Transverse colon (tissue), 4 donors: ENCODE results near the gene SZT2. TPM values are rescaled to one million over a fixed set of nuclear protein-coding genes. Genes with fewer than 3 reads are reported as not detected.

ENCODE experiments used
- DNase-seq: peaks from one replicate; pipeline ENCODE4 v3.0.0-alpha.2; 2019
- H3K27ac ChIP-seq, 4 donors: fragments of 200-600 bp; sonication (generic); 2 replicates each; pipeline ENCODE4 v1.5.1; 2016 to 2018; ENCODE audit warnings: inconsistent platforms in 4 of 4
- H3K27me3 ChIP-seq: fragments of 200-600 bp; sonication (generic); 2 replicates; pipeline ENCODE4 v1.5.1; 2017; ENCODE audit warnings: inconsistent platforms
- H3K36me3 ChIP-seq, 4 donors: fragments of 200-600 bp; sonication (generic); 2 replicates each; pipeline ENCODE4 v1.5.1; 2017 to 2019; ENCODE audit warnings: inconsistent platforms in 4 of 4
- H3K4me1 ChIP-seq, 4 donors: fragments of 200-600 bp; sonication (generic); 2 replicates each; pipeline ENCODE4 v1.5.1; 2017 to 2020; ENCODE audit warnings: inconsistent platforms in 4 of 4
- H3K4me3 ChIP-seq, 4 donors: fragments of 200-600 bp; sonication (generic); 1 replicate in 1 of 4; 2 replicates in 3 of 4; pipeline versions ENCODE4 v1.5.1 to v1.6.1; 2017 to 2019; ENCODE audit warnings: inconsistent platforms in 4 of 4
- H3K9me3 ChIP-seq, 2 donors: fragments of 200-600 bp; sonication (generic); 2 replicates each; pipeline ENCODE4 v1.5.1; 2017 to 2019; ENCODE audit warnings: inconsistent platforms in 2 of 2
- EP300 ChIP-seq: sonication (generic); formaldehyde crosslinking; IDR thresholded peaks from one replicate; pipeline ENCODE4 v1.6.1; 2017; ENCODE audit warnings: antibody characterized with exemption, low read depth
- POLR2A ChIP-seq: fragments of 450-650 bp; IDR thresholded peaks from one replicate; pipeline ENCODE4 v1.6.1; 2016; ENCODE audit warnings: antibody characterized with exemption, mild to moderate bottlenecking, moderate library complexity
- POLR2AphosphoS5 ChIP-seq, 3 donors: sonication (generic); formaldehyde crosslinking; IDR thresholded peaks; one replicate each; pipeline ENCODE4 v1.6.1; 2016; ENCODE audit warnings: antibody characterized with exemption in 3 of 3
- WGBS, 2 donors: methylation state at CpG; one replicate each; pipeline ENCODE4 v1.1.5; 2018; ENCODE audit warnings: low coverage in 1 of 2; 5-methylcytosine and 5-hydroxymethylcytosine counted together
- in situ Hi-C, 4 donors: fragments of 200-750 bp; cut with MboI; loops; one replicate each; pipeline versions ENCODE4 v1.15.0 to v1.15.1; 2017; ENCODE audit warnings: low sequenced_read_pairs in 3 of 4, low pct_ligation_motif_present in 1 of 4, low pct_unique_long_range_greater_than_20kb in 1 of 4
- intact Hi-C: fragments of 100-400 bp; cut with DNase I; formaldehyde crosslinking; loops from one replicate; pipeline ENCODE4 v1.15.1; 2023; ENCODE audit warnings: low total_unique reads
- total RNA-seq, 4 donors: library from RNA; depleted of rRNA; stranded (reverse); fragments of >200 nt; gene quantifications; one replicate each; pipeline ENCODE4 v1.1.0, GENCODE V29; 2016
- TF ChIP-seq, protein P1 (sequence below), 5 experiments: fragments of 200-600 bp in 3 of 5; fragments of 450-650 bp in 2 of 5; sonication (generic) in 3 of 5; IDR thresholded peaks; 1 replicate in 2 of 5; 2 replicates in 3 of 5; pipeline ENCODE4 v1.5.1; 2016 to 2017; ENCODE audit warnings: antibody characterized with exemption in 5 of 5, inconsistent platforms in 3 of 5, mild to moderate bottlenecking in 2 of 5, moderate library complexity in 1 of 5

Gene SZT2
- total RNA-seq, 4 donors from 2014 or later, result 43.1 to 106 (median 82.2) TPM

DNA sequence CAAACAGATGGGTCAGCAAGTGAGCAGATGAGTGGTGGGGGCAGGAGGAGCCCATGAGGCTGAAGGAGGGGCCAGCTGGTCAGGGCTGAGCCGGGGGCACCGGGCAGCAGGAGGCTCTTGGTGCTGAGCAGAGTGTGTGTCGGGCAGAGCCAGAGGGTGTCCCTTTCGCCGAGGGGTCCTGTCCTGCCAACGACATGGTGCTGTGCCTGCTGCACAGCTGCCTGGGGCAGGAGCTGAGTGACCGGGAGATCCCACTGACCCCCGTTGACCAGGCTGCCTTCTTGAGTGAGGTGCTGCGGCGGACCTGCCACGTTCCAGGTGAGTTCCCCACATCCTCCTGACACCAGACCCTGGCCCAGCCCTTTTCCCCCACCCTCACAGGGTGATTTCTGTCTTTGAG, 36.5 kb downstream of the SZT2 start:
- no peak for DNase-seq
- Histone ChIP-seq H3K9me3 (no peaks in the 10 kb centered on the region), H3K4me1 (no peaks in the 10 kb centered on the region), H3K27ac (no peak overlapping the region), H3K4me3 (no peak overlapping the region), H3K36me3 (peaks cover 0 to 73% (median 37%) of the 10 kb centered on the region in 4 donors), H3K27me3 (no peaks in the 10 kb centered on the region)
- WGBS, 2 donors, result 83 to 92% methylated on average over 4 to 10 of the region's 11 CpGs
- in situ Hi-C loops, result loop anchor here in 1 of 4 donors (25.0 kb wide), 1 partner anchor 211 kb away; no protein-coding TSS in a partner anchor
- TF ChIP-seq POLR2AphosphoS5 (IDR thresholded peaks at IDR 0.05) (no peak), POLR2A (no peak), EP300 (no peak)
- TF ChIP-seq, protein P1, sequence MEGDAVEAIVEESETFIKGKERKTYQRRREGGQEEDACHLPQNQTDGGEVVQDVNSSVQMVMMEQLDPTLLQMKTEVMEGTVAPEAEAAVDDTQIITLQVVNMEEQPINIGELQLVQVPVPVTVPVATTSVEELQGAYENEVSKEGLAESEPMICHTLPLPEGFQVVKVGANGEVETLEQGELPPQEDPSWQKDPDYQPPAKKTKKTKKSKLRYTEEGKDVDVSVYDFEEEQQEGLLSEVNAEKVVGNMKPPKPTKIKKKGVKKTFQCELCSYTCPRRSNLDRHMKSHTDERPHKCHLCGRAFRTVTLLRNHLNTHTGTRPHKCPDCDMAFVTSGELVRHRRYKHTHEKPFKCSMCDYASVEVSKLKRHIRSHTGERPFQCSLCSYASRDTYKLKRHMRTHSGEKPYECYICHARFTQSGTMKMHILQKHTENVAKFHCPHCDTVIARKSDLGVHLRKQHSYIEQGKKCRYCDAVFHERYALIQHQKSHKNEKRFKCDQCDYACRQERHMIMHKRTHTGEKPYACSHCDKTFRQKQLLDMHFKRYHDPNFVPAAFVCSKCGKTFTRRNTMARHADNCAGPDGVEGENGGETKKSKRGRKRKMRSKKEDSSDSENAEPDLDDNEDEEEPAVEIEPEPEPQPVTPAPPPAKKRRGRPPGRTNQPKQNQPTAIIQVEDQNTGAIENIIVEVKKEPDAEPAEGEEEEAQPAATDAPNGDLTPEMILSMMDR (IDR thresholded peaks at IDR 0.05), result no peak
- intact Hi-C loops, result no loop called here

DNA sequence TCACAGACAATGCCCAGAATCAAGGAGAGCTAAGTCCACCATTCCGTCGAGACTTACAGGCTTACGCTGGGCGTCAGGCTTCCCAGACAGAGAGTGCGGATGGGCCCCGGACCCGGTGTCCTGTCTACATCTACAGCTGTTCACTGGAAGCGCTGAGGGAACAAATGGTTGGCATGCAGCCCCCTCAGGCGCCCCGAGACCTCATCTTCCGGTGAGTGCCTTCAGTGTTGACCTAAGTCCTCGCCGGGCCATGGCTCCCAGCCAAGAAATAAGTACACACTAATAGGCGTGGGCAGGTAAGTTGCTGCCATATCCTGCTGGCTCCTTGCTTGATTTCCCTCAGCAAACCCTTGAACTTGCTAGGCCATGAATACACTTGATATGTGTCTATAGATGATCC, 37.8 kb downstream of the SZT2 start:
- H3K9me3 ChIP-seq, result no peaks in the 10 kb centered on the region
- H3K27me3 ChIP-seq, result no peaks in the 10 kb centered on the region
- TF ChIP-seq, protein P1 (IDR thresholded peaks at IDR 0.05), result no peak
- no peak for TF ChIP-seq POLR2AphosphoS5 (IDR thresholded peaks at IDR 0.05)
- TF ChIP-seq EP300, result no peak
- TF ChIP-seq POLR2A, result no peak
- no peak overlapping the region for H3K27ac ChIP-seq
- H3K4me1 ChIP-seq, result no peaks in the 10 kb centered on the region
- in situ Hi-C loops (loop anchor here in 1 of 4 donors (25.0 kb wide), 1 partner anchor 210 kb away; no protein-coding TSS in a partner anchor), intact Hi-C loops (no loop called here)
- DNase-seq, result no peak
- 80% methylated on average over 14 of the region's 14 CpGs; no CpG with 5 or more reads in 1 of the 2 donors for WGBS, 2 donors
- H3K4me3 ChIP-seq, result no peak overlapping the region
- H3K36me3 ChIP-seq, result peaks cover 0 to 75% (median 42%) of the 10 kb centered on the region in 4 donors

DNA sequence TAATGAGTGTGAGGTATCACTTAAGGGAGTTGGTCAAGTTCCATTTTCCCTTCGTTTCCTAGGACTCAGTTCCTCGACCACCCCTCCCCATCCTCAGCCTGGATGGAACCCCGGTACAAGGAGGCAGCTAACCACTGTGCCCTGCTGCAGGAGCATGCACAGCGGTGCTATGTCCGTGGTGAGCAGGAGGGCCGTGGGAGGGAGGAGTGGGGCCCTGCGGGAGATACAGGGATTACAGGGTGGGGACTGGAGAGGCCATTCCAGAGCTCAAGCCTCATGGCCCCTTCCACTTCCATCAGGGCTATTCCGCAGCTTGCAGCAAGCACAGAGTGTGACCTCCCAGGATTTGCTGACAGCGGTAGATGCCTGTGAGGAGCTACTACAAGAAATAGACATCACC, 38.2 kb downstream of the SZT2 start:
- TF ChIP-seq, protein P1 (IDR thresholded peaks at IDR 0.05), result no peak
- TF ChIP-seq EP300 (no peak), POLR2A (no peak)
- no peak for DNase-seq
- no peaks in the 10 kb centered on the region for H3K4me1 ChIP-seq
- H3K36me3 ChIP-seq, result peaks cover 0 to 77% (median 43%) of the 10 kb centered on the region in 4 donors
- no peaks in the 10 kb centered on the region for H3K27me3 ChIP-seq
- in situ Hi-C loops, result loop anchor here in 1 of 4 donors (25.0 kb wide), 1 partner anchor 209 kb away; no protein-coding TSS in a partner anchor
- 88% methylated on average over 9 of the region's 9 CpGs; no CpG with 5 or more reads in 1 of the 2 donors for WGBS, 2 donors
- H3K9me3 ChIP-seq, result no peaks in the 10 kb centered on the region
- H3K27ac ChIP-seq, result no peak overlapping the region
- intact Hi-C loops, result no loop called here
- no peak overlapping the region for H3K4me3 ChIP-seq

DNA sequence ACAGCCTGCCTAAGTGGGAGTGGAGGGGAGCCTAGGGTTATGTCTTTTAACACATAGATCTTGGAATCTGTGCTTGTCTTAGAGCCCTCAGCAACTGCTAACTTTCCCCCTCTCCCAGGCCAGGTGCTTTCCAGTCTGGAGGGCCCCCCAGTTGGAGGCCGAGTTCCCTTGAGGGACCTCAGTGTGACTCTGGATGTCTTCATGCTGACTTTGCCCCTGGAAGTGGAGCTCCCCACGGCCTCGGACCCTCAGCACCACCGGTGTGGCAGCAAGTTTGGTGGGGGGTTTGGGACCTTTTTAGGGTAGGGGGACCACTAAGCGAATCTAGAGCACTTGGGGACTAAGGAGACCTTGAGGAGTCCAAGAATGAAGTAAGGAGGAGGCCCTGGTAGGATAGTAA, 41.1 kb downstream of the SZT2 start:
- Histone ChIP-seq H3K27ac (no peak overlapping the region), H3K4me1 (no peaks in the 10 kb centered on the region), H3K4me3 (no peak overlapping the region), H3K36me3 (peaks cover 0 to 79% (median 38%) of the 10 kb centered on the region in 4 donors), H3K9me3 (no peaks in the 10 kb centered on the region), H3K27me3 (no peaks in the 10 kb centered on the region)
- in situ Hi-C loops (loop anchor here in 1 of 4 donors (25.0 kb wide), 1 partner anchor 206 kb away; no protein-coding TSS in a partner anchor), intact Hi-C loops (no loop called here)
- DNase-seq, result no peak
- WGBS, 2 donors, result 93% methylated on average over 5 of the region's 5 CpGs; no CpG with 5 or more reads in 1 of the 2 donors
- no peak for TF ChIP-seq POLR2AphosphoS5 (IDR thresholded peaks at IDR 0.05)
- TF ChIP-seq, protein P1 (IDR thresholded peaks at IDR 0.05), result no peak
- TF ChIP-seq EP300, result no peak
- TF ChIP-seq POLR2A, result no peak
